Activated gamma-delta T cell (primary cell): ENCODE data around the gene PRR20G.
"Not testable (repeated sequence)": the region's sequence is repeated elsewhere in the genome, so short reads cannot be mapped to it uniquely, and the experiment has no call there.

ENCODE experiments used
- DNase-seq: peaks from one replicate; lab custom pipeline; 2025; lab: John Stamatoyannopoulos, UW
- total RNA-seq, 2 donors: gene quantifications; one replicate each; lab custom pipeline; 2026; lab: John Stamatoyannopoulos, UW

Gene PRR20G
- 0 reads per million in 2 donors for total RNA-seq

- DNase-seq: no peak
These were observed at the start of gene PRR20G for GRCh38 chr3:127287840-127288239. Gene PRR20G, minus strand, starts transcription at chr3:127288046. Its CDS starts 681 bp downstream, at chr3:127287365.

DNA sequence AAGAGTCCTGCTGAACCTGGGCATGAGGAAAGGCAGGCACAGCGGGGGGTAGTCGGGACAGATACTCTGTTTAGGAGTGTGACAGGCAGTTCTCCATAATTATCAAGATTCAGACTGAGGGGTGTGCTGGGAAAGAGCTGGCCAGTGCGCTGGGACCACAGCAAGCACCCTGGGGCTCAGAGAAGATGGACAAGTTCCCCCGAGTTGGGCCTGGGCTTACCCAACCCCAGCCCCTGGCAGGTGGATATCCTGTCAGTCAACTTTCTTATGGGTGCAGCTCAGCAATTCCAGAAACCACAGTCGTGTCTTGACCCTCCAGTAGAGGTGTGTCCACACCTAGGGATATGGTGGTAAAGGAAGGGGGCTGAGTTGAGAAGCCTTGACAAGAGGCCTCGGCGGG lies 49.2 kb upstream of the PRR20G start:
- no peak for DNase-seq

- no peak for DNase-seq
These were observed 48.3 kb upstream of the PRR20G start for GRCh38 chr3:127336101-127336500.

DNA sequence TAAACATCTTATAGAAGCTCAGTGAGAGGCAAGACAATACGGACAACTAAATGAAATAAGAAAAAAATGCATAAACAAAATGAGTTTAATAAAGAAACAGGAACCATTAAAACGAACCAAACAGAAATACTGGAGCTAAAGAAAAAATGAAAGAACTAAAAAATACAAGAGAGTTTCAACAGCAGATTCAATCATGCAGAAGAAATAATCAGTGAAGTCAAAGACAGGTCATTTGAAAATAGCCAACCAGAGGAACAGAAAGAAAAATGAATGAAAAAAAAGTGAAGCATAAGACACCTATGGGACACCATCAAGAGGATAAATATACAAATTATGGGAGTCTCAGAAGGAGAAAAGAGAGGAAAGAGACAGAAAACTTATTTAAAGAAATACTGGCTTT lies 42.5 kb upstream of the PRR20G start:
- DNase-seq: no peak

DNA sequence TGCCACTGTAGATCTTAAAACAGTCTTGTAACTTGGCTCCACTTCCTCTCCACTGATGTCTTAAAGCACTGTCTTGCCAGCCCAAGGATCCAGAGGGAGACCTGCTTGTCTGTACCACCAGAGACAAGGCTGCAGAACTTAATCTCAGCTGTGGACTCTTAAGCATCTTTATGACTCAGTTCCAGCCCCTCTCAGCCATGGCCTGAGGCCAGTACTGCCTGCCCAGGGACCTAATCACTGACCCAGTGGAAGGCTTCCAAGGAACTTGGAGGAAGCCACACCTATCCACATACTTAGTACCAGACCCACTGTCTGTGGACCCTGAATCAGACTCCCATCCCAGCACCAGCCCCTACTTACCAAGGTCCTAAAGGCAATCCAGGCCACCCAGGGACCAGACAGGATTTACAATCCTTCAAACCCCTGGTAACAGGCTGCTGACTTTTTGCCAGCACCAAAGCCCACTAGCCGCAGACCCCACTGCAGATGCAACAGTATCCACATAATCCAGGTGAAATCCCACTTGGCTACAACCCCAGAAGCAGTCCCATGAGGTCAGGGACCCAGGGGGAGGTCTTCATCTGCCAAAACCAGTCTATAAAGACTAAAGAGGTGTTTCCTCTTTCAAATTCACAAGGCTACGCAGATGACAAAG lies 41.9 kb upstream of the PRR20G start:
- no peak for DNase-seq

GRCh38 chr3:127328421-127328820 lies 40.6 kb upstream of the PRR20G start:
- DNase-seq: no peak

- no peak for DNase-seq
These were observed 38.5 kb upstream of the PRR20G start for GRCh38 chr3:127326341-127326740.

DNA sequence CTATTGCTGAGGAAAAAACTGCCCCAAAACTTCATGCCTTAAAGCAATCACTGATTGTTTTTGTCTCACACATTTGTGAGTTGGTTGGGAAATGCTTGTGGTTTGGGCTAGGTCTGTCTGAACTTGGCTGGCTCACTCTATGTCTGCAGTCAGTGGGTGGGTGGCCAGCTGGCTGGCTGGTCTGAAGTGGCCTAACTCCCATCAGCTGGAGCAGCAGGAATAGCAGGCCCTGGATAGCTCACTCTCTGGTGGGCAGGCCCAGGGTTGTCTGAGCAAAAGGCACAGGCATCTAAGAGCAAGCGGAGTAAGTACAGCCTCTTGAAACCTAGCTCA lies 37.7 kb upstream of the PRR20G start:
- no peak for DNase-seq

GRCh38 chr3:127324913-127325628 lies 37.2 kb upstream of the PRR20G start:
- DNase-seq: no peak

GRCh38 chr3:127324076-127324475 lies 36.2 kb upstream of the PRR20G start:
- no peak for DNase-seq

GRCh38 chr3:127323581-127323980 lies 35.7 kb upstream of the PRR20G start:
- DNase-seq: no peak

DNA sequence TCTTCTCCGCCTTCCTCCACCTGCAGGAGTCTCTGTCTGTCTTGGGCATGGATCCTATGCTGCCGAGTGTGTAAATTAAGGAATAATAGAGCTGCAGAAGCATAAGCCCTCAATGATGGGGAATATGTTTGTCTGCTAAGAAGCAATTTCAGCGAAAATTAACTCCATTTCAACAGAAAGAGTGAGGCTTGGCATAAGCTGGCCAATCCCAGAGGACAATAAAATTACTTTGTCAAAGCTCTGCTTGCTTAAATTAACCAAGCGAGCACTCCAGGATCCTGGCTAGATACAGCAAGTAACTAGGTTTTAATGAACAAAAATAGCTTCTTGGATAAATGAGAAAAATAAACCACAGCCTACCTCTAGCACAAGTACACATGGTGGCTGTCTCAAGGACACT lies 33.5 kb upstream of the PRR20G start:
- DNase-seq: no peak

DNA sequence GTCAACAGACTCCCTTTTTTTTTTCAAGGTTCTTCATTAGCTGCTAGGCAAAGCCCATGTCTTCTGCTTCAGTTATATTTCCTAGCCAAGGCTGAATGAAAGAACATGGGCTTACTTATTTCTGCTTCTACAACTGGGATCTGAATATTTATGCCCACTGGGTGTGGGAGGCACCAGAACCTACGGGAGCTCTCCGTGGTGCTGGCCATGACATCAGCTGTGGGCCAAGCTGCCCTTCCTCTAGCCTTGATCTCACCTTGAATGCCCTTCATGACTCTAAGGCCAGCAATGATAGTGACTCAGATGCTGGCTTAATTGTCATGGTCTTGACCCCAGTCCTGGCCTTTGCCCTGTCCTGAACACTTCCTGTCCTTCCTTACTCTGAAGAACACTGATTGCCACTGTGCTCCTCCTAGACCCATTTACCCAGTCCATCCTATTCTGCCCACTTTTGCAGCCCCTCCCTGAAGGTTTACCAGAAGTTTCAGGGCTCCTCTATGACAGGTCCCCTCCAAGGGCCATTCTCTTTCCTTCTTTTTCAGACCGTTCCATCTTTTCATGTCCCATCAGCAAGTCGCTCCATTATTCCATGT lies 32.8 kb upstream of the PRR20G start:
- no peak for DNase-seq

- DNase-seq: no peak
These were observed 28.8 kb upstream of the PRR20G start for GRCh38 chr3:127316685-127317084.

GRCh38 chr3:127312818-127313217 lies 25.0 kb upstream of the PRR20G start:
- DNase-seq: no peak

- DNase-seq: not testable (repeated sequence)
These were observed 21.0 kb upstream of the PRR20G start for GRCh38 chr3:127308821-127309220.

GRCh38 chr3:127307916-127308315 lies 20.1 kb upstream of the PRR20G start:
- DNase-seq: no peak

- DNase-seq: no peak
These were observed 19.4 kb upstream of the PRR20G start for GRCh38 chr3:127307112-127307835.

DNA sequence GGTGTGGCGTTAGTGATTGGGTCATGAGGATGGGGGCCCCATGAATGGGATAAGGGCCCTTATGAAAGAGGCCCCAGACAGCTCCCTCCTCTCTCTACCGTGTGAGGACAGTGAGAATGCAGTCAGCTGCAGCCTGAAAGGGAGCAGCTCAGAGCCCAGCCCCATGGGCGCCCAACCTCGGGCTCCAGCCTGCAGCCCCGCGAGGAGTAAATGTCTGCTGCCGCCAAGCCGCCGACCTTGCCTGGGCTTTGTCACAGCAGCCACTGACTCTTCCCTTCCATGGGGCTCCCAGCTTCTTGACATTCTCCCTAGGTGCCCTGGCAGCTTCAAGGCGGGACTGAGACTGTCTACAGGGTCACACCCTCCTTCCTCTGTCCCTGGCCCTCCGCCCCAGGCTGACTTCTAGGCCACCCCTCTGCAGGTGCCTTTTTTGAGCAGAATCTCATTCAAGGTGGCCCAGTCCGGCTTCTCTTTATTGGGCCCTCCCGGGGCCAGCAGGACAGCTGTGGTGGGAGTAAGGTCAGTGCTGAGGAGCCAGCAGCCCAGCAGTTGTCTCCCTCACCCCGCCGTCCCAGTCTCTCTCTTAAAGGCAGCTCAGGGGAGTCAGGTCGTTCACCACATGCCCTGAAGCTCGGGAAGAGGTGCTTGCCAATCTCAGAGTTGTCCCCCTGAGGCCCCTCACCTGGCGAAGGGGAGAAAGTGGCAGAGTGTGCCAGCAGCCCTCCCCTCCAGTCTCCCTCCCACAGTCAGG lies 18.7 kb upstream of the PRR20G start:
- no peak for DNase-seq

DNA sequence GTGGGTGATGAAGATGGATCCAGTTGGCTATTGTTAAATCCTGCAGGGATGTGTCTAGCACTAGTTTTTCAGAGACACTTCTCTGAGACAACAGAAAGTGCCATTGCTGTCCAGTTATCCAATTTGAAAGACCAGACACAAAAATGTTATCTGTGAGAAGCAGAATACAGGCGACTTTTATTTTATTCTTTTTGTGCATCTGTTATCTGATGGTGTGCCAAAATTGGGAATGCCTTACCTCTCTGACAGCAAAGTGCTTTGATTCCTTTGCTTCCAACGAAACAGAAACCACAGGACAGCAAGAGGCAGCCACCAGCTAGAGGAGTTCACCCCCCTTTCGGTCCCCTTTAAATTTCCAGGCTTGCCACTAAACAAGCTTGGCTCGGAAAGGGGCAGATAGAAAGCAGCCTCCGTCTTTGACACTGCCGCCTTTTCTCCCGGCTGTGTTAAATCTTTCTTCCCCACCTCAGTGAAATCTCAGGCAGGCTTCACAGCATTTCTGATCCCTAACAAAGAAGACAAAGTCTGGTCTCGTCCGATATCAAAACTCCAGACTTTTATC lies 17.7 kb upstream of the PRR20G start:
- no peak for DNase-seq

DNA sequence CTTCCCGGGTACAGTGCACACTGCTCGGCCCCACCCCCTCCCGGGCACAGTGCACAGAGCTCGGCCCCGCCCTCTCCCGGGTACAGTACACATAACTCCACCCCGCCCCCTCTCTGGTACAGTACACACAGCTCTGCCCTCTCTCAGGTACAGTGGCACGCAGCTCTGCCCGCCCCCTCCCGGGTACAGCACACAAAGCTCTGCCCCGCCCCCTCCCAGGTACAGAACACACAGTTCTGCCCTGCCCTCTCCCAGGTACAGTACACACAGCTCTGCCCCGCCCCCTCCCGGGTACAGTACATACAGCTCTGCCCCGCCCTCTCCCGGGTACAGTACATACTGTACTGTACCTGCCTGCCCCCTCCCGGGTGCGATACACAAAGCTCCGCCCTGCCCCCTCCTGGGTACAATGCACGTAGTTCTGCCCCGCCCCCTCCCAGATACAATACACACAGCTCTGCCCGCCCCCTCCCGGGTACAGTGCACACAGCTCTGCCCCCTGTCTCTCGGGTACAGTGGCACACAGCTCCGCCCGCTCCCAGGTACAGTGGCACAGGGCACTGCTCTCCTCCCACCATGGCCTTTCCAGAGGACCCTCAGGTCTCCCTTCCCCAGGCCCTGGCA lies 16.4 kb upstream of the PRR20G start:
- DNase-seq: no peak
